Measurements from ENCODE around the gene GMPPA.

DNA sequence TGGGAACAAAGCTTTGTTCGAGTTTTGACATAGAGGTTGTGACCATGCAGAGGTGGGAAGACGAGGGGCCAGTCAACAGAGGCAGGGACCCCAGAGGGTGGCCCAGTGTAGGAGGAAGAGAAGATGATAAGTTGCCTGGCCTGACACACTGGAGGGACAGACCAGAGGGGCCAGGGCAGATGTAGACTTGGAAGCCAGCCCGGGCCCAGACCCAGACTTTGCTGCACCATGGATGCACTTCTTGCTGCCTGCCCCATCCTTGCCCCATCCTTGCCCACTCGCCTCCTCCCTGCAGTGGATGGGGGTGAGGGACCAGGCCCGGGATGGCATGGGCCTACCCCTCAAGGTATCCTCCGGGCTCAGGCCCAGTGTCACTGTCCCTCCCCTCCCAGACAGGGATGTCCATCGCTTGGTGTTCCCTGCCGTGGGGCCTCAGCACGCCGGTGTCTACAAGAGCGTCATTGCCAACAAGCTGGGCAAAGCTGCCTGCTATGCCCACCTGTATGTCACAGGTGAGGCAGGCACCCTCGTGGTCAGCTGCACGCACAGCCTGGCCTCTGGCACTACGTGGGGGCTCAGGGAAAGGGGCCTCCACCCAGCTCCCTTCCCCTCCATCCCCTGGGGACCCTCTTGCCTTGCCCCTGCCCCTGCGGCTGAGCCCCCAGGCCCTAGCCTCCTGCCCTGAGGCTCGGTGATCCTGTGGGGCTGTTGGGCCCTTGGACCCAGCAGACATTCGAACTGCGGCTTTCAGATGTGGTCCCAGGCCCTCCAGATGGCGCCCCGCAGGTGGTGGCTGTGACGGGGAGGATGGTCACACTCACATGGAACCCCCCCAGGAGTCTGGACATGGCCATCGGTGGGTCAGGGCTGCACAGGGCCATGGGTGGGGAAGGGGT lies 27.0 kb upstream of the GMPPA start:
- TF ChIP-seq POLR2A (IDR thresholded peaks at IDR 0.05; ENCODE audit: low read length) (no peak), GATA1 (IDR thresholded peaks at IDR 0.05; ENCODE audit: low read depth, low read length) (no peak)
